CD14-positive monocyte (primary cell): Measurements from ENCODE around the gene ZNF827. TPM values are rescaled to one million over a fixed set of nuclear protein-coding genes. Genes with fewer than 3 reads are reported as not detected.

Source experiments
- DNase-seq, 3 donors: peaks; one replicate each; pipeline ENCODE4 v3.0.0-alpha.2; 2011 to 2022
- H2AFZ ChIP-seq: 2 replicates; pipeline ENCODE4 v1.6.0; 2012; ENCODE audit warnings: mild to moderate bottlenecking, low read depth, low read length, inconsistent platforms; ENCODE audit not compliant: insufficient read depth, poor library complexity, severe bottlenecking
- H3K27ac ChIP-seq, 2 donors: 1 replicate in 1 of 2; 2 replicates in 1 of 2; pipeline ENCODE4 v1.5.1; 2012 to 2013; ENCODE audit warnings: low read length in 2 of 2, control low read depth in 1 of 2, inconsistent platforms in 1 of 2, low read depth in 1 of 2, mild to moderate bottlenecking in 1 of 2
- H3K27me3 ChIP-seq, 2 donors: one replicate each; pipeline versions ENCODE4 v1.6.0 to v1.6.1; 2011 to 2013; ENCODE audit warnings: low read length in 2 of 2; ENCODE audit not compliant: control insufficient read depth in 2 of 2, insufficient read depth in 2 of 2
- H3K36me3 ChIP-seq, 2 donors: replicated peaks in 1 of 2; 1 replicate in 1 of 2; 2 replicates in 1 of 2; pipeline versions ENCODE4 v1.5.1 to v1.6.1; 2012 to 2013; ENCODE audit warnings: low read length in 2 of 2, control low read depth in 1 of 2, inconsistent platforms in 1 of 2, mild to moderate bottlenecking in 1 of 2; ENCODE audit not compliant: insufficient read depth in 2 of 2, control insufficient read depth in 1 of 2
- H3K4me1 ChIP-seq, 2 donors: 1 replicate in 1 of 2; 2 replicates in 1 of 2; pipeline versions ENCODE4 v1.5.1 to v1.6.1; 2012 to 2013; ENCODE audit warnings: low read length in 2 of 2, control low read depth in 1 of 2, inconsistent platforms in 1 of 2, mild to moderate bottlenecking in 1 of 2, moderate library complexity in 1 of 2; ENCODE audit not compliant: insufficient read depth in 2 of 2, control insufficient read depth in 1 of 2
- H3K4me2 ChIP-seq: replicated peaks from 2 replicates; pipeline ENCODE3; 2012; ENCODE audit warnings: low read length, moderate library complexity, mild to moderate bottlenecking; ENCODE audit not compliant: poor library complexity, severe bottlenecking; ENCODE audit errors: extremely low read depth
- H3K4me3 ChIP-seq, 3 experiments: fragments of 200-600 bp in 1 of 3; sonication (generic) in 1 of 3; replicated peaks in 1 of 3; 1 replicate in 2 of 3; 2 replicates in 1 of 3; pipeline ENCODE4 v1.5.1; 2011 to 2013; ENCODE audit warnings: low read length in 3 of 3, mild to moderate bottlenecking in 3 of 3, control low read depth in 2 of 3, low read depth in 2 of 3, inconsistent platforms in 1 of 3, moderate library complexity in 1 of 3
- H3K79me2 ChIP-seq: 2 replicates; pipeline ENCODE4 v1.6.0; 2012; ENCODE audit warnings: mild to moderate bottlenecking, control low read depth, inconsistent platforms, low read length, moderate library complexity; ENCODE audit not compliant: insufficient read depth
- H3K9ac ChIP-seq: 2 replicates; pipeline ENCODE4 v1.6.0; 2017; ENCODE audit warnings: low read length, mild to moderate bottlenecking; ENCODE audit not compliant: insufficient read depth, poor library complexity, severe bottlenecking
- H3K9me3 ChIP-seq, 2 donors: replicated peaks in 1 of 2; 1 replicate in 1 of 2; 2 replicates in 1 of 2; pipeline versions ENCODE4 v1.5.1 to v1.6.1; 2012 to 2013; ENCODE audit warnings: low read length in 2 of 2, control low read depth in 1 of 2; ENCODE audit not compliant: control insufficient read depth in 1 of 2, insufficient read depth in 1 of 2
- H4K20me1 ChIP-seq: 2 replicates; pipeline ENCODE4 v1.6.0; 2012; ENCODE audit warnings: mild to moderate bottlenecking, low read length, control low read depth, moderate library complexity; ENCODE audit not compliant: insufficient read depth
- H3K27ac Mint-ChIP-seq, 7 donors: one replicate each; pipeline ENCODE4 v1.8.0; 2020; ENCODE audit warnings: mild to moderate bottlenecking in 7 of 7, mixed read lengths in 7 of 7, moderate library complexity in 6 of 7, inconsistent platforms in 2 of 7
- H3K27me3 Mint-ChIP-seq, 3 donors: one replicate each; pipeline ENCODE4 v1.8.0; 2021 to 2022; ENCODE audit warnings: low read depth in 3 of 3, mild to moderate bottlenecking in 3 of 3, mixed read lengths in 3 of 3, moderate library complexity in 3 of 3, inconsistent platforms in 1 of 3
- H3K36me3 Mint-ChIP-seq, 2 donors: one replicate each; pipeline ENCODE4 v1.8.0; 2020; ENCODE audit warnings: mixed read lengths in 2 of 2, inconsistent platforms in 1 of 2, mild to moderate bottlenecking in 1 of 2
- H3K4me1 Mint-ChIP-seq: one replicate; pipeline ENCODE4 v1.8.0; 2020; ENCODE audit warnings: mild to moderate bottlenecking, mixed read lengths
- H3K4me3 Mint-ChIP-seq, 2 donors: one replicate each; pipeline ENCODE4 v1.8.0; 2020; ENCODE audit warnings: mild to moderate bottlenecking in 2 of 2, mixed read lengths in 2 of 2, moderate library complexity in 1 of 2
- H3K9me3 Mint-ChIP-seq, 7 donors: one replicate each; pipeline ENCODE4 v1.8.0; 2020 to 2022; ENCODE audit warnings: mixed read lengths in 7 of 7, mild to moderate bottlenecking in 6 of 7, moderate library complexity in 6 of 7, inconsistent platforms in 2 of 7
- WGBS: methylation state at CpG from one replicate; pipeline ENCODE4 v1.1.5; 2013; ENCODE audit warnings: missing lambda C conversion rate; ENCODE audit not compliant: insufficient coverage; 5-methylcytosine and 5-hydroxymethylcytosine counted together
- intact Hi-C, 2 donors: fragments of 100-400 bp; cut with micrococcal nuclease; formaldehyde crosslinking; loops; one replicate each; pipeline versions ENCODE4 v1.15.0 to v1.15.1; 2023
- polyA plus RNA-seq, 3 donors: library from polyadenylated mRNA; depleted of rRNA in 1 of 3; unstranded in 2 of 3; stranded (reverse) in 1 of 3; fragments of 300-500 nt in 2 of 3; fragments of >200 nt in 1 of 3; fragmentation: Illumina TruSeq in 2 of 3; gene quantifications; 1 replicate in 2 of 3; 2 replicates in 1 of 3; pipeline ENCODE4 v1.2.3, GENCODE V29; 2012 to 2021
- TF ChIP-seq, protein P1 (sequence below): fragments of 200-600 bp; IDR thresholded peaks from one replicate; pipeline ENCODE4 v1.8.0; 2022; ENCODE audit warnings: antibody characterized with exemption, mild to moderate bottlenecking

ZNF827 gene
- polyA plus RNA-seq, 3 donors: 0.04 TPM; not detected in 2

DNA sequence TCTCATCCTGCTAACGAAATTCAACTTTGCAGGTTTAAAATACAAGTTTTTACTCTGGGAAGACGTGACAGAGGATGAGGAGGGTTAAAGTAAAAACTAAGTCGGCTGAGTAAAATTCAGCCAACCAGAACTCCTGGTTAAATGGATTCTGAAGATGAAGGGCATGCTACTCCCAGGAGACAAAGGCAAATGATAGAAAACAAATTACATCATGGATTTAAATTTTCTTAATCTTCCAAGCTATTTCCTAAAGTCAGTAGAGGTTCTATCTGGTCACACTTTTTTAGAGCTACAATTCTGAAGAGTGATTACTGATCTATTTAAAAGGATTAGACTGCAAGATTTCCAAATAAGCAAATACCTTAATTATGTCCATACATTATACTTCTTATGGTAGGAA, 47.9 kb downstream of the ZNF827 start:
- DNase-seq: no peak
- H3K36me3 Mint-ChIP-seq: no peaks in the 10 kb centered on the region
- no peaks in the 10 kb centered on the region for H3K4me1 ChIP-seq
- H3K27me3 ChIP-seq: no peaks in the 10 kb centered on the region
- no peak overlapping the region for H3K9ac ChIP-seq
- H3K36me3 ChIP-seq: no peaks in the 10 kb centered on the region
- WGBS: no CpG with 5 or more reads among the region's 3 CpGs
- H3K4me2 ChIP-seq: no peak overlapping the region
- no peak overlapping the region for H3K27ac ChIP-seq
- H3K4me1 Mint-ChIP-seq: peaks cover 3% of the 10 kb centered on the region
- TF ChIP-seq, protein P1, sequence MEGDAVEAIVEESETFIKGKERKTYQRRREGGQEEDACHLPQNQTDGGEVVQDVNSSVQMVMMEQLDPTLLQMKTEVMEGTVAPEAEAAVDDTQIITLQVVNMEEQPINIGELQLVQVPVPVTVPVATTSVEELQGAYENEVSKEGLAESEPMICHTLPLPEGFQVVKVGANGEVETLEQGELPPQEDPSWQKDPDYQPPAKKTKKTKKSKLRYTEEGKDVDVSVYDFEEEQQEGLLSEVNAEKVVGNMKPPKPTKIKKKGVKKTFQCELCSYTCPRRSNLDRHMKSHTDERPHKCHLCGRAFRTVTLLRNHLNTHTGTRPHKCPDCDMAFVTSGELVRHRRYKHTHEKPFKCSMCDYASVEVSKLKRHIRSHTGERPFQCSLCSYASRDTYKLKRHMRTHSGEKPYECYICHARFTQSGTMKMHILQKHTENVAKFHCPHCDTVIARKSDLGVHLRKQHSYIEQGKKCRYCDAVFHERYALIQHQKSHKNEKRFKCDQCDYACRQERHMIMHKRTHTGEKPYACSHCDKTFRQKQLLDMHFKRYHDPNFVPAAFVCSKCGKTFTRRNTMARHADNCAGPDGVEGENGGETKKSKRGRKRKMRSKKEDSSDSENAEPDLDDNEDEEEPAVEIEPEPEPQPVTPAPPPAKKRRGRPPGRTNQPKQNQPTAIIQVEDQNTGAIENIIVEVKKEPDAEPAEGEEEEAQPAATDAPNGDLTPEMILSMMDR: no peak
- intact Hi-C loops: no loop called here
- H3K79me2 ChIP-seq: no peaks in the 10 kb centered on the region
- no peak overlapping the region for H3K4me3 Mint-ChIP-seq
- H3K9me3 ChIP-seq: no peaks in the 10 kb centered on the region
- no peaks in the 10 kb centered on the region for H4K20me1 ChIP-seq
- no peak overlapping the region for H3K27ac Mint-ChIP-seq
- no peak overlapping the region for H2AFZ ChIP-seq
- H3K4me3 ChIP-seq: no peak overlapping the region
- no peaks in the 10 kb centered on the region for H3K27me3 Mint-ChIP-seq
- H3K9me3 Mint-ChIP-seq: no peaks in the 10 kb centered on the region

DNA sequence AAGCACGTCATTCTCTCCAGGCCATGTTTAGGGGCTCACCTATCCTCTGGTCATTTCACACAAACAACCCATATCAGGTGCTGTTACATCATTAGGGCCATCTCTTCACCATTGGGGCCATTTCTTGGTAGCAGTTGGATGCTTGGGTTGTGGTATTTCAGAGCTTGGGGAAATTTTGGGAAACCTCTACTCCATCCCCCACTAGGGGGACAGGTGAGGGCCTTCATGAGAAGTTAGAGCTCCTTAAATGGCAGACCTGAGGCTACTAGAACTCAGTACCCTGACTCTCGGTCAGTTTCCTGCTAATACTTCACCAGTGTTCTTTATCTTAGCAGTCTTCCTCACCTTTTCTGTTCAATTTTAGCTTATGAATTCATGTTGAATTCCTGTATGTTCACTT, 50.2 kb downstream of the ZNF827 start:
- H3K27ac ChIP-seq: no peak overlapping the region
- no peaks in the 10 kb centered on the region for H3K36me3 ChIP-seq
- no peak overlapping the region for H3K4me3 Mint-ChIP-seq
- intact Hi-C loops: no loop called here
- H3K9ac ChIP-seq: no peak overlapping the region
- no peaks in the 10 kb centered on the region for H3K79me2 ChIP-seq
- H3K9me3 ChIP-seq: no peaks in the 10 kb centered on the region
- H3K27ac Mint-ChIP-seq: no peak overlapping the region
- H3K27me3 ChIP-seq: no peaks in the 10 kb centered on the region
- peaks cover 0 to 4% (median 0%) of the 10 kb centered on the region in 3 donors for H3K27me3 Mint-ChIP-seq
- H2AFZ ChIP-seq: no peak overlapping the region
- DNase-seq: no peak
- TF ChIP-seq, protein P1: no peak
- no peaks in the 10 kb centered on the region for H3K4me1 ChIP-seq
- H3K9me3 Mint-ChIP-seq: no peaks in the 10 kb centered on the region
- no peaks in the 10 kb centered on the region for H3K4me1 Mint-ChIP-seq
- no peaks in the 10 kb centered on the region for H3K36me3 Mint-ChIP-seq
- no peak overlapping the region for H3K4me3 ChIP-seq
- no peak overlapping the region for H3K4me2 ChIP-seq
- H4K20me1 ChIP-seq: no peaks in the 10 kb centered on the region
- no CpG with 5 or more reads among the region's 2 CpGs for WGBS
